ENCODE measurements around the gene BCR. TPM values are rescaled to one million over a fixed set of nuclear protein-coding genes. Genes with fewer than 3 reads are reported as not detected.
A peak's percentile ranks its signal among the peaks of the same experiment; 100 is the strongest.

Gene BCR
- total RNA-seq, 3 donors from 2014 or later, result 43.6 to 56.0 (median 49.5) TPM

DNA sequence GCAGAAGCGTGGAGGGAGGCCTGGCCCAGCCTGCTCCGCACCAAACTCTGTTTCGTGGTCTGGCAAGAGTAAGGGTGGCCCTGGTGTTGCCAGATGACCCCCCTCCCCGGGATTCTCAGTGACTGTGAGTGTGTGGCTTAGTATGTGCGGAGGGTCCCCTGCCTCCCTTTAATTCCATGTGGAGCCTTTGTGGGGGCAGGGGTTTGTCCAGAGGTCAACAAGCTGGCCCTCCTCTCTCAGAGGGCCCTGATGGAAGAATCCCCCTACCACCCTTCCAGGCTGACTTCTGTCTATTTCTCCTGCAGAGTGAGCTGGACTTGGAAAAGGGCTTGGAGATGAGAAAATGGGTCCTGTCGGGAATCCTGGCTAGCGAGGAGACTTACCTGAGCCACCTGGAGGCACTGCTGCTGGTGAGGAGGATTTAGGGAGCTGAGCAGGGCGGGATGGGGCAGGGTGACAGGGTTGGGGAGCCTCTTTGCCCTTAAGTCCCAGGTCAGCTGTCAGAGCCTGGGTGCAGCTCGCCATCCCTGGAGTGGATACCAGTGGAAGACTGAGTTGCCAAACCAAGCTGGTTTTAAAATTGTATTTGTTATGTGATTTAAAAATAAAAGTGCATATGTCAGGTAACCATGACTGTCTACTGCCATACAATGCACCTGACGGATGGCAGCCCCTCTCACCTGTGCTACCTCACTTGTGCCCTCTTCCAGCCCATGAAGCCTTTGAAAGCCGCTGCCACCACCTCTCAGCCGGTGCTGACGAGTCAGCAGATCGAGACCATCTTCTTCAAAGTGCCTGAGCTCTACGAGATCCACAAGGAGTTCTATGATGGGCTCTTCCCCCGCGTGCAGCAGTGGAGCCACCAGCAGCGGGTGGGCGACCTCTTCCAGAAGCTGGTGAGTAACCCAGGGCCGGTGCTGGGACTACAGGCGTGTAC, 80.6 kb downstream of the BCR start:
- ATAC-seq (no peak), DNase-seq (no peak)
- Histone ChIP-seq H3K4me1 (ENCODE audit: low read depth) (peaks cover 18% of the 10 kb centered on the region), H3K4me3 (no peak overlapping the region), H3K9me3 (no peaks in the 10 kb centered on the region), H3K36me3 (ENCODE audit: low read depth) (no peaks in the 10 kb centered on the region)
- TF ChIP-seq, protein P1, sequence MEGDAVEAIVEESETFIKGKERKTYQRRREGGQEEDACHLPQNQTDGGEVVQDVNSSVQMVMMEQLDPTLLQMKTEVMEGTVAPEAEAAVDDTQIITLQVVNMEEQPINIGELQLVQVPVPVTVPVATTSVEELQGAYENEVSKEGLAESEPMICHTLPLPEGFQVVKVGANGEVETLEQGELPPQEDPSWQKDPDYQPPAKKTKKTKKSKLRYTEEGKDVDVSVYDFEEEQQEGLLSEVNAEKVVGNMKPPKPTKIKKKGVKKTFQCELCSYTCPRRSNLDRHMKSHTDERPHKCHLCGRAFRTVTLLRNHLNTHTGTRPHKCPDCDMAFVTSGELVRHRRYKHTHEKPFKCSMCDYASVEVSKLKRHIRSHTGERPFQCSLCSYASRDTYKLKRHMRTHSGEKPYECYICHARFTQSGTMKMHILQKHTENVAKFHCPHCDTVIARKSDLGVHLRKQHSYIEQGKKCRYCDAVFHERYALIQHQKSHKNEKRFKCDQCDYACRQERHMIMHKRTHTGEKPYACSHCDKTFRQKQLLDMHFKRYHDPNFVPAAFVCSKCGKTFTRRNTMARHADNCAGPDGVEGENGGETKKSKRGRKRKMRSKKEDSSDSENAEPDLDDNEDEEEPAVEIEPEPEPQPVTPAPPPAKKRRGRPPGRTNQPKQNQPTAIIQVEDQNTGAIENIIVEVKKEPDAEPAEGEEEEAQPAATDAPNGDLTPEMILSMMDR (IDR thresholded peaks at IDR 0.05), result no peak
- intact Hi-C loops (cut with DNase I, micrococcal nuclease), result no loop called here

DNA sequence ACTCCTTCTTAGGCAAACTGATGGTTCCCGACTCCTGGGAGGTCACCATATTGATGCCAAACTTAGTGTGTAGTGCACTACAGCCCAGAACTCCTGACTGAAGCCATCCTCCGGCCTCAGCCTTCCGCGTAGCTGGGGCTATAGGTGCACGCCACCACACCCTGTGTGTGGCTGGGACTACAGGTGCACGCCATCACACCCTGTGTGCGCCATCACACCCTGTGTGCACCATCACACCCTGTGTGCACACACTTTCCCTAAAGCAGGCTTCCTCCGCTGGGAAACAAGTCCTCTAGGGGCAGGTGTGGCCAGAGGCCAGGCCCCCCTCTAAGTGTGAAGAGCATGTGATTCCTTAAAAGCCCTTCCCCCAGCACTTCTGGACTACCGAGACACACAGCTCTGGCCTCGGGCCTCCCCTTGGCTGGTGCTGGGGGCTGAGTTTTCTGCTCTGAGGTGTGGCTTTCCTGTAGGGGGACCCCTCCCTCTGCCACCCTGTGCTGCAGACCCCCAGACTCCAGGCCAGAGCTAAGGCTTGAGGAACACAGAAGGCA, 81.7 kb downstream of the BCR start:
- TF ChIP-seq, protein P1 (IDR thresholded peaks at IDR 0.05), result no peak
- ATAC-seq (no peak), DNase-seq (no peak)
- no peak overlapping the region for H3K4me3 ChIP-seq
- no peaks in the 10 kb centered on the region for H3K36me3 ChIP-seq (ENCODE audit: low read depth)
- no peaks in the 10 kb centered on the region for H3K9me3 ChIP-seq
- intact Hi-C loops (cut with DNase I, micrococcal nuclease), result no loop called here
- H3K4me1 ChIP-seq (ENCODE audit: low read depth), result peaks cover 7% of the 10 kb centered on the region

DNA sequence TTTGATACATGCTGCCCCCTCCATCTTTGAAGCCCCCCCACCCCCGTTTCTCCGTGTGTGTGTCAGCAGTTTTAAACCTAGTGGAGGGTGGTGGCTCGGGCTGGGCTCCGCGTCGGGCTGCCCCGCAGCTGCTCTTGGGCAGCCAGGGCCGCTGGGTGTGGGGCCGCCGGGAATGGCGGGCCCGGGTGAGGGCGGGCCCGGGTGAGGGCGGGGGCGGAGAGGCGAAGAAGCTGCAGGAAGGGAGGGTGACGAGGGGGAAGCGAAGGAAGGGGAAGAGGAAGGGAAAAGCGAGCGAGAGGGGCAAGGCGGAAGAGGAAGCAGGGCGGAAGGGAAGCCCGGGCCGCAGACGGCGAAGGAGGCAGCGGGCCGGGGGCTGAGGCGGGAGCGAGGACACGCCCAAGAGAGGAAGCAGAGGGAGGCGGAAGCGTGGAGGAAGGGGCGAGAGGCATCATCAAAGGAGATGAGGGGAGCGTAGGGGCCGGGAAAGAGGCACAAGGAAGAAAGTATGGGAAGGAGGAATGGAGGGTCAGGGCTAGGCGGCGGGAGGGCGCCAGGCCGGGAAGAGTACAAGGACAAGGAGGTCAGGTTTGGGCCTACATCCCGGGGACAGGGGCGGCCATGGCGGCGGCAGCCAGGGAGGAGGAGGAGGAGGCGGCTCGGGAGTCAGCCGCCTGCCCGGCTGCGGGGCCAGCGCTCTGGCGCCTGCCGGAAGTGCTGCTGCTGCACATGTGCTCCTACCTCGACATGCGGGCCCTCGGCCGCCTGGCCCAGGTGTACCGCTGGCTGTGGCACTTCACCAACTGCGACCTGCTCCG, 82.4 kb downstream of the BCR start:
- no peaks in the 10 kb centered on the region for H3K36me3 ChIP-seq (ENCODE audit: low read depth)
- ATAC-seq, result no peak
- DNase-seq, result no peak

DNA sequence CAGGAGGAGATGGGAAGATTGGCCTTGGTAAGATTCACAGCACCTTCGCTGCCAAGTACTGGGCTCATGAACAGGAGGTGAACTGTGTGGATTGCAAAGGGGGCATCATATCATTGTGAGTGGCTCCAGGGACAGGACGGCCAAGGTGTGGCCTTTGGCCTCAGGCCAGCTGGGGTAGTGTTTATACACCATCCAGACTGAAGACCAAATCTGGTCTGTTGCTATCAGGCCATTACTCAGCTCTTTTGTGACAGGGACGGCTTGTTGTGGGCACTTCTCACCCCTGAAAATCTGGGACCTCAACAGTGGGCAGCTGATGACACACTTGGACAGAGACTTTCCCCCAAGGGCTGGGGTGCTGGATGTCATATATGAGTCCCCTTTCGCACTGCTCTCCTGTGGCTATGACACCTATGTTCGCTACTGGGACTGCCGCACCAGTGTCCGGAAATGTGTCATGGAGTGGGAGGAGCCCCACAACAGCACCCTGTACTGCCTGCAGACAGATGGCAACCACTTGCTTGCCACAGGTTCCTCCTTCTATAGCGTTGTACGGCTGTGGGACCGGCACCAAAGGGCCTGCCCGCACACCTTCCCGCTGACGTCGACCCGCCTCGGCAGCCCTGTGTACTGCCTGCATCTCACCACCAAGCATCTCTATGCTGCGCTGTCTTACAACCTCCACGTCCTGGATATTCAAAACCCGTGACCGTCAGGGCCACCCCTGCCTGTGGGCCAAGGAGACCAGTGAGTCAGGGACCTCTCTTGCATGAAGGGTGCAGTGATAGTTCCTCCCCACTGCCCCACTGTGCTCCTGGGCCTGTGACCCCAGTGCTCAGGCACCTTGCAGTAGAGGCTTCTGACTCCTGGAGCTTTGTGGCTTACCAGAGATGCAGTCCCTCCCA, 83.6 kb downstream of the BCR start:
- Histone ChIP-seq H3K36me3 (ENCODE audit: low read depth) (no peaks in the 10 kb centered on the region), H3K4me1 (ENCODE audit: low read depth) (no peaks in the 10 kb centered on the region), H3K9me3 (no peaks in the 10 kb centered on the region), H3K4me3 (no peak overlapping the region)
- TF ChIP-seq, protein P1 (IDR thresholded peaks at IDR 0.05), result no peak
- intact Hi-C loops (cut with DNase I, micrococcal nuclease), result no loop called here
- ATAC-seq, result peak; percentile 61
- DNase-seq, result no peak

More for the DNA sequence above, 82.4 kb downstream of the BCR start:
- Histone ChIP-seq H3K4me3 (no peak overlapping the region), H3K9me3 (no peaks in the 10 kb centered on the region), H3K4me1 (ENCODE audit: low read depth) (no peaks in the 10 kb centered on the region)
- intact Hi-C loops (cut with DNase I, micrococcal nuclease), result no loop called here
- TF ChIP-seq, protein P1 (IDR thresholded peaks at IDR 0.05), result no peak

Data from mucosa of descending colon (tissue), 3 donors.